ENCODE results near the gene VAV2.

The VAV2 gene

DNA sequence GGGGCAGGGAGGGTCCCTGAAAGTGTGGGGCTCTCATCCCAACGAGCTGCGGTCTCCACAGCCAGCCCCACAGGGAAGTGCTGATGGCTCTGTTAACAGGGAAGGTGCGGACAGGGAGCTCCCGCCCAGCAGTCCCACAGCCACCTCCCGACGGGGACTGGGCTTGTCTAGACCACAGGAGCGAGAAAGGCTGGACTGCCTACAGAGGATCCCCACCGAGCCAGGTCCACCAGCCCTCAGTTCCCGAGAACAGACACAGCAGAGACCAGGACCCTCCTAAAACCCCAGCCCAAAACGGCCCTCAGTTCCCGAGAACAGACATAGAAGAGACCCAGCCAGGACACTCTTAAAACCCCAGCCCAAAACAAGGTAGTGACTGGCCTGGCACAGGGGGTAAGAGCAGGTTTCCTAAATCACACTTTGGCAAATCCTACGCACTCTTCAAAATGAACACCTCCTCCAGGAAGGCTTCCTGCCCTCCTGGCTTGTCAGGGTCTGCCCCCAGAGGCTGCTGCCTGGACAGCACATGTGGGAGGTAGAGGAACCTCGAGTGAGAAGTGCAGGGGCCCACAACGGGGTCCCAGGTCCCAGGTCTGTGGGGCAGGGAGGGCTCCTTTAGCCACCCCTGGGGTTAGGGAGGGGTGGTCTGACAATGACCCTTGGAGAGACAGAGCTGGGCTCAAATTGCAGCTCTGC lies 167.9 kb downstream of the VAV2 start:
- Histone ChIP-seq H3K27ac (no peak overlapping the region), H3K79me2 (no peaks in the 10 kb centered on the region), H3K4me2 (ENCODE audit: low read length) (no peak overlapping the region), H3K9me3 (ENCODE audit: control insufficient read depth, low read length) (no peaks in the 10 kb centered on the region), H2AFZ (no peak overlapping the region), H3K27me3 (ENCODE audit: control insufficient read depth, insufficient read depth, low read length) (no peaks in the 10 kb centered on the region), H3K4me3 (ENCODE audit: low read depth, low read length) (no peak overlapping the region), H3K9ac (no peak overlapping the region), H3K36me3 (ENCODE audit: control insufficient read depth, insufficient read depth, low read length) (no peaks in the 10 kb centered on the region), H3K4me1 (no peaks in the 10 kb centered on the region)
- TF ChIP-seq, protein P1, sequence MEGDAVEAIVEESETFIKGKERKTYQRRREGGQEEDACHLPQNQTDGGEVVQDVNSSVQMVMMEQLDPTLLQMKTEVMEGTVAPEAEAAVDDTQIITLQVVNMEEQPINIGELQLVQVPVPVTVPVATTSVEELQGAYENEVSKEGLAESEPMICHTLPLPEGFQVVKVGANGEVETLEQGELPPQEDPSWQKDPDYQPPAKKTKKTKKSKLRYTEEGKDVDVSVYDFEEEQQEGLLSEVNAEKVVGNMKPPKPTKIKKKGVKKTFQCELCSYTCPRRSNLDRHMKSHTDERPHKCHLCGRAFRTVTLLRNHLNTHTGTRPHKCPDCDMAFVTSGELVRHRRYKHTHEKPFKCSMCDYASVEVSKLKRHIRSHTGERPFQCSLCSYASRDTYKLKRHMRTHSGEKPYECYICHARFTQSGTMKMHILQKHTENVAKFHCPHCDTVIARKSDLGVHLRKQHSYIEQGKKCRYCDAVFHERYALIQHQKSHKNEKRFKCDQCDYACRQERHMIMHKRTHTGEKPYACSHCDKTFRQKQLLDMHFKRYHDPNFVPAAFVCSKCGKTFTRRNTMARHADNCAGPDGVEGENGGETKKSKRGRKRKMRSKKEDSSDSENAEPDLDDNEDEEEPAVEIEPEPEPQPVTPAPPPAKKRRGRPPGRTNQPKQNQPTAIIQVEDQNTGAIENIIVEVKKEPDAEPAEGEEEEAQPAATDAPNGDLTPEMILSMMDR (IDR thresholded peaks at IDR 0.05), result no peak

GRCh38 chr9:133823189-133824105 lies 168.7 kb downstream of the VAV2 start:
- TF ChIP-seq, protein P1 (IDR thresholded peaks at IDR 0.05), result no peak
- H3K4me3 ChIP-seq (ENCODE audit: low read depth, low read length), result no peak overlapping the region
- no peak overlapping the region for H3K9ac ChIP-seq

GRCh38 chr9:133822430-133823065 lies 169.6 kb downstream of the VAV2 start:
- Histone ChIP-seq H3K4me1 (no peaks in the 10 kb centered on the region), H3K27me3 (ENCODE audit: control insufficient read depth, insufficient read depth, low read length) (no peaks in the 10 kb centered on the region), H3K4me3 (ENCODE audit: low read depth, low read length) (no peak overlapping the region), H3K79me2 (no peaks in the 10 kb centered on the region), H3K9ac (no peak overlapping the region), H2AFZ (no peak overlapping the region), H3K27ac (no peak overlapping the region), H3K36me3 (ENCODE audit: control insufficient read depth, insufficient read depth, low read length) (no peaks in the 10 kb centered on the region), H3K9me3 (ENCODE audit: control insufficient read depth, low read length) (no peaks in the 10 kb centered on the region), H3K4me2 (ENCODE audit: low read length) (no peak overlapping the region)
- TF ChIP-seq, protein P1 (IDR thresholded peaks at IDR 0.05), result no peak

More at GRCh38 chr9:133823189-133824105, 168.7 kb downstream of the VAV2 start:
- Histone ChIP-seq H3K79me2 (no peaks in the 10 kb centered on the region), H3K36me3 (ENCODE audit: control insufficient read depth, insufficient read depth, low read length) (no peaks in the 10 kb centered on the region), H3K4me1 (no peaks in the 10 kb centered on the region), H3K9me3 (ENCODE audit: control insufficient read depth, low read length) (no peaks in the 10 kb centered on the region), H3K27ac (no peak overlapping the region), H2AFZ (no peak overlapping the region), H3K4me2 (ENCODE audit: low read length) (no peak overlapping the region), H3K27me3 (ENCODE audit: control insufficient read depth, insufficient read depth, low read length) (no peaks in the 10 kb centered on the region)

DNA sequence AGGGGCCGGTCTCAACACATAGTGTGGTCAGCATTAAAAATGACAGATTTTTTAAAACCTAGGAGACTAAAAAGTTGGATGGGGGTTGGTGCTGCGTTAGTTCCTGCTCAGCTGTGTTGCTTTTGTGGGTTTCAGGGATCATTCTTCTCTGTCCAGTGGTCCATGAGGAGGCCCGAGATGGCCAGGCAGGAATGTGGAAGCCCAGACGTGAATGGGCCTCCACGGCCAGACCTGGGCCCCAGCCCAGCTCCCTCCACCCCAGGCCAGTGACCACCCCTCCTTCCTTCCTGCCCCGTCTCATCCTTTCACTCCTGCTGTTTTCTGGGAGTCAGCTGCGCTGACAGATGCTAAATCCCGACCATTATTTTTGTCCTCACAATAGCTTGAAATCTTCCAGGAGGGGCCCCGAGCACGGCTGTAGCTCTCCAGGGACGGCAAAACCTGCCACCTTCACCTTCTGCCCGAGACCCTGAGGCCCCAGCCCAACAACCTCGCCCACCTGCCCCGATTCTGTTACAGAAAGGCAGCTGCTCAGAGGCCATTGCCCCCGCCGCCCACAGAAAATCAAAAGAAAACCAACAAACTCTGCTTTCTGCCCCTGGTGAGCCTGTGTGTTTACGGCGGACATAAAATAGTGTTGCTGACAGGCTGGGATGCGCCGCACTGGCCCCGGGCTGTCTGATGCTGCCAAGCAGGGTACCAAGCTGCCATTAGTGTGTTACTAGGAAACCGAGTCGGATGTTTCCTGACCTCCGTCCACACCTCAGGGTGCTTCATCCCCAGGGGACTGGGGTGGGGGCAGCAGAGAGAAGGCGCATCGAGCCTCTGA lies 170.3 kb downstream of the VAV2 start:
- Histone ChIP-seq H3K4me3 (ENCODE audit: low read depth, low read length) (no peak overlapping the region), H3K79me2 (no peaks in the 10 kb centered on the region), H3K4me2 (ENCODE audit: low read length) (no peak overlapping the region), H3K9me3 (ENCODE audit: control insufficient read depth, low read length) (no peaks in the 10 kb centered on the region), H3K9ac (no peak overlapping the region), H2AFZ (no peak overlapping the region), H3K4me1 (no peaks in the 10 kb centered on the region), H3K27me3 (ENCODE audit: control insufficient read depth, insufficient read depth, low read length) (no peaks in the 10 kb centered on the region), H3K36me3 (ENCODE audit: control insufficient read depth, insufficient read depth, low read length) (no peaks in the 10 kb centered on the region), H3K27ac (no peak overlapping the region)
- TF ChIP-seq, protein P1 (IDR thresholded peaks at IDR 0.05), result no peak
